Osteocyte (in vitro differentiated cells): ENCODE measurements around the gene RAP1GAP. TPM values are rescaled to one million over a fixed set of nuclear protein-coding genes. Genes with fewer than 3 reads are reported as not detected.

ENCODE experiments used
- DNase-seq: peaks from one replicate; pipeline ENCODE4 v3.0.0; 2021; ENCODE audit warnings: mixed read lengths; ENCODE audit not compliant: unreplicated experiment; ENCODE audit errors: extremely low spot score
- H3K27ac Mint-ChIP-seq: one replicate; pipeline ENCODE4 v1.8.0; 2021; ENCODE audit warnings: mild to moderate bottlenecking, mixed read lengths; ENCODE audit not compliant: unreplicated experiment
- H3K27me3 Mint-ChIP-seq: one replicate; pipeline ENCODE4 v1.8.0; 2021; ENCODE audit warnings: mixed read lengths; ENCODE audit not compliant: unreplicated experiment
- H3K36me3 Mint-ChIP-seq: one replicate; pipeline ENCODE4 v1.8.0; 2021; ENCODE audit warnings: mixed read lengths; ENCODE audit not compliant: unreplicated experiment
- H3K4me1 Mint-ChIP-seq: one replicate; pipeline ENCODE4 v1.8.0; 2021; ENCODE audit warnings: mixed read lengths; ENCODE audit not compliant: unreplicated experiment
- H3K4me3 Mint-ChIP-seq: one replicate; pipeline ENCODE4 v1.8.0; 2021; ENCODE audit warnings: mild to moderate bottlenecking, moderate library complexity, mixed read lengths; ENCODE audit not compliant: unreplicated experiment
- H3K9me3 Mint-ChIP-seq: one replicate; pipeline ENCODE4 v1.8.0; 2021; ENCODE audit warnings: mixed read lengths; ENCODE audit not compliant: unreplicated experiment
- total RNA-seq: library from RNA; stranded (reverse); gene quantifications from 2 replicates; pipeline ENCODE4 v1.2.1, GENCODE V29; 2021
- TF ChIP-seq, protein P1 (sequence below): fragments of 200-600 bp; sonication (generic); IDR thresholded peaks from 2 replicates; pipeline ENCODE4 v1.5.0; 2021; ENCODE audit warnings: antibody characterized with exemption, mild to moderate bottlenecking, moderate library complexity

Gene RAP1GAP
- total RNA-seq, 1 donor from 2014 or later: 3.5 TPM

DNA sequence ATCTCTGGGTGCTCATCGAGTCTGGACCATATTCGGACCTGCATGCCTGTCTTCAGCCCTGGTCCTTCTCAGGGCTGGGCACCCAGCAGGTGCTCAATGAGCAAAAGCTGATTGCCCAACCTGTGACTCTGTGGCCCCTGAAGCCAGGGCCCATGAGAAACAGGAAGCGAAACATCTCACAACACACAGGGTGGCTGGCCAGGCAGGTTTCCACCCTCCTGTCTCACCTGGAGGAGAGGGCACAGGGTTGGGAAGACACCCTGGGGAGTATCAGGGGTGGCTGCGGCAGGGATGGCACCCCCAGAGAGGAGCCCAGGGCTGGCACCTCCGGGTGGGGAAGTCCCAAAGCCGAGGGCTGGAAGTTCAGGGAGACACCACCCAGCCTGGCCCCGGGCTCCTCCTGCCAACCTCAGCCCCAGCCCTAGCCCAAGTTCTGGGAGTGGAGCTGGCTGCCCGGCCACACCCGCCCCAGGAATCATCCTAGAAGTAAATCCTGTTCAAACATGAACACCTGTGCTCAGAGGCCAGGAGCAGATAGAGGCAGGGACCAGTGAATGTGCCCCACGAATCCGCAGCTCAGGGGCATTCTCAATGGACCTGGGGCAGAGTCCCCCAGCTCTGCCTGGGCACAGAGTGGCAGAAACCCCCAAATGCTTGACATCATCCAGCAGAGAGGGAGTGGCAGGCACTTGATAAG, 54.6 kb downstream of the RAP1GAP start:
- H3K27ac Mint-ChIP-seq: no peak overlapping the region
- H3K9me3 Mint-ChIP-seq: no peaks in the 10 kb centered on the region
- no peaks in the 10 kb centered on the region for H3K4me1 Mint-ChIP-seq
- no peak overlapping the region for H3K4me3 Mint-ChIP-seq
- DNase-seq: no peak
- peaks cover 4% of the 10 kb centered on the region for H3K27me3 Mint-ChIP-seq
- TF ChIP-seq, protein P1, sequence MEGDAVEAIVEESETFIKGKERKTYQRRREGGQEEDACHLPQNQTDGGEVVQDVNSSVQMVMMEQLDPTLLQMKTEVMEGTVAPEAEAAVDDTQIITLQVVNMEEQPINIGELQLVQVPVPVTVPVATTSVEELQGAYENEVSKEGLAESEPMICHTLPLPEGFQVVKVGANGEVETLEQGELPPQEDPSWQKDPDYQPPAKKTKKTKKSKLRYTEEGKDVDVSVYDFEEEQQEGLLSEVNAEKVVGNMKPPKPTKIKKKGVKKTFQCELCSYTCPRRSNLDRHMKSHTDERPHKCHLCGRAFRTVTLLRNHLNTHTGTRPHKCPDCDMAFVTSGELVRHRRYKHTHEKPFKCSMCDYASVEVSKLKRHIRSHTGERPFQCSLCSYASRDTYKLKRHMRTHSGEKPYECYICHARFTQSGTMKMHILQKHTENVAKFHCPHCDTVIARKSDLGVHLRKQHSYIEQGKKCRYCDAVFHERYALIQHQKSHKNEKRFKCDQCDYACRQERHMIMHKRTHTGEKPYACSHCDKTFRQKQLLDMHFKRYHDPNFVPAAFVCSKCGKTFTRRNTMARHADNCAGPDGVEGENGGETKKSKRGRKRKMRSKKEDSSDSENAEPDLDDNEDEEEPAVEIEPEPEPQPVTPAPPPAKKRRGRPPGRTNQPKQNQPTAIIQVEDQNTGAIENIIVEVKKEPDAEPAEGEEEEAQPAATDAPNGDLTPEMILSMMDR: no peak
- no peaks in the 10 kb centered on the region for H3K36me3 Mint-ChIP-seq

DNA sequence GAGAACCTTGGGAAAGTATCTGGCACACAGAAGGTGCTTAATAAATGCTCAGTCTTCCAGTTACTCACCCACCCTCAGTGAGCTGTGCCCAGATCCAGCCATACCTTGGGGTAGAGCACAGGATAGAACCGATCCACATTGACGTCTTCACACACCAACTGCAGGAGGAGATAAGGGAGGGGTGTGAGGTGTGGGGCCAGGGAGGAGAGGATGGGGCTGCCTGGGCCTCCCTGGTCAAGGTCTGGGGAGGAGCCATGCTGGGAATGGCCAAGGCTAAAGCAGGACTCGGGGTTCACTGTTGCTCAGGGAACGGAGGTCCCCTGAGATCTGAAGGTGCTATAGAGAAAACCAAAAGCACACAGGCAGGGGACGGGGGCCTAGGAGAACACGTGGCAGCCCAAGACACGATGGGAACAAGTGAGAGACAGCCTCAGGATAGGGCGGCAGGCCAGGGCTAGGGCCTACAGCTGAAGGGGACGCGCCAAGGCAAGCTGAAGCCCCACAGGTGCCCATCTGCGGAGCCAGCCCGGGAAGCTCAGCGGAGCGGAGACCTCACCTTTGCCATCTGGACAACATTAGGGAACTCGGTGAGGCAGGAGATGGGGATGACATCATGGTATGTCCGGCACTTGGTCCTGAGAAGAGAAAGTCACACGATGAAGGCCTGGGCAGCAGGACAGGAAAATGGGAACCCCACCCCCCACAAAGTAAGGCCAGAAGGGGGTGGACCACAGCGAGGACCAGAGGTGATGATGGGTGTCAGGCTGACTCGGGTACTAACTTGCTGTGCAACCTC, 55.9 kb downstream of the RAP1GAP start:
- no peak overlapping the region for H3K4me3 Mint-ChIP-seq
- H3K4me1 Mint-ChIP-seq: no peaks in the 10 kb centered on the region
- no peaks in the 10 kb centered on the region for H3K36me3 Mint-ChIP-seq
- H3K9me3 Mint-ChIP-seq: no peaks in the 10 kb centered on the region
- H3K27ac Mint-ChIP-seq: no peak overlapping the region
- no peak for DNase-seq
- TF ChIP-seq, protein P1: no peak
- peaks cover 4% of the 10 kb centered on the region for H3K27me3 Mint-ChIP-seq

DNA sequence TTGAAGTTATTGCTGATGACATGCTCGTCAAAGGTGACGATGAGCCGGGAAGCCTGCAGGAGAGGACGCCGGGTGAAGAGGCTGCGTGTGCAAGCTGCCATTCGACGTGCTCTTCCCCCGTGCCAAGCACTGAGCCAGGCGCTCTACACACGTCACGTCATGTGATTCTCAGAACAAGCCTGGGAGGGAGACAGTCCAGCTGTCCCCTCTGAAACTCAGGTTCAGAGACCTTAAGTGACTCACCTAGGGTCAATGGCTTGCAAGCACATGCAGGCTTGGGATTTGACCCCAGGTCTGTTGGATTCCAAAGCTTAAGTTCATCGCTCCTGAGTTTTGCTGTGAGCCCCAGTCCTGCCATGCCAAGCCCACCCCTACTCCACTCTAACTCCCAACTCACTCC, 57.1 kb downstream of the RAP1GAP start:
- peaks cover 8% of the 10 kb centered on the region for H3K4me1 Mint-ChIP-seq
- no peak overlapping the region for H3K27ac Mint-ChIP-seq
- H3K9me3 Mint-ChIP-seq: no peaks in the 10 kb centered on the region
- TF ChIP-seq, protein P1: no peak
- no peak for DNase-seq
- no peaks in the 10 kb centered on the region for H3K36me3 Mint-ChIP-seq
- no peak overlapping the region for H3K4me3 Mint-ChIP-seq
- H3K27me3 Mint-ChIP-seq: peaks cover 6% of the 10 kb centered on the region

DNA sequence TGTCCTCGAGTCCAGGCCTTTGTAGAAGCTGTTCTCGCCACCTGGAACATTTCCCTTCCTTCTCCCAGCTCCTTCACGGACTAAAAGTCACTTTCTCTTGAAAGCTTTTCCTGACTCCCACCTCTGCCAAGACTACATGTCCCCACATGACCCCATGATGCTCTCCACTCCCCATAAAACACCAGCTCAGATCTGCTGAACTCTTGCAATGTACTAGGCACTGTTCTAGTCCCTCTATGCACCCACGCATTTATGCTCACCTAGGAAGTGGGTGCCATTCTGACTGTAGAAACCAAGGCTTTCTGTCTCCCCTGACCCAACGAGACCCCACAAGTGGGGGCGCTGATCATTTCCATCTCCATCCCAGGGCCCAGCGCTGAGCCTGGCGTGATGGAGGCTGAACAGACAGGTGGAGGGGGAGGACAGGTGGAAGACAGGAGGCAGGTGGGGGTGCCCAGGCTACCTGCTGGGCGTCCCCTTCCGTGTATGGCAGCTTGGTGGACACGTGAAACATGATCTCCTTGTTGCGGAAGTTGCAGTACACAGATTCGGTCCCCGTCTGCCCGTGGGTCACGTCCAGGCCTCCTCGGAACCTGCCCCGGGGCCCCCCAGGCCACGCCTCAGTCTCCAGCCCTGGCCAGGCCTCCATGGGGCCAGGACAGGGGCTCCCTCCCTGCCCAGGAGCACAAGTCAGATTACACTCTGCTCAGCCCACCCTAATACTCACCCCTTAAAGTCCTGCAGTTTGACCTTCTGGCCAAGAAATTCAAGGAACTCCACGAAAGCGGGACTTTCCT, 58.0 kb downstream of the RAP1GAP start:
- Mint-ChIP-seq H3K36me3 (no peaks in the 10 kb centered on the region), H3K4me1 (peaks cover 8% of the 10 kb centered on the region), H3K9me3 (no peaks in the 10 kb centered on the region), H3K4me3 (no peak overlapping the region), H3K27ac (no peak overlapping the region), H3K27me3 (peaks cover 6% of the 10 kb centered on the region)
- TF ChIP-seq, protein P1: no peak
- DNase-seq: no peak

DNA sequence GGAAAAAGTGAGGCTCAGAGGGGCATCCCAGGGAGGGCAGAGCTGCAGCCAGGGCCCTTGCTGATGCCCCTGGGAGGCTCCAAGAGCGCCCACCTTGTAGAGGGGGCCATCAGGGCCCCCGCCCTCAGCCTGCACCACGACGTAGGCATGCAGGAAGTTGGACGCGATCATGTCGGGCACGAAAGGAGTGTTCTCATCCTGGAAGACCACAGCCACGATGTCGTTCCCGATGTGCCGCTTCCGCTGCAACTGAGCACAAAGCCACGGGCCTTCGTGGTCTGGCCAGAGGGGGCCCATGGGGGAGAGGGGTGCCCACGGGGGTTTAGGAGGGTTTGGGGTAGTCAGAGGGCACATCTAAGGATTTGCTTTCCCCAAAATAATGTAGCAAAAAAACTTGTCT, 59.1 kb downstream of the RAP1GAP start:
- no peak overlapping the region for H3K27ac Mint-ChIP-seq
- TF ChIP-seq, protein P1: no peak
- H3K4me1 Mint-ChIP-seq: peaks cover 8% of the 10 kb centered on the region
- no peak overlapping the region for H3K4me3 Mint-ChIP-seq
- peaks cover 6% of the 10 kb centered on the region for H3K27me3 Mint-ChIP-seq
- H3K9me3 Mint-ChIP-seq: no peaks in the 10 kb centered on the region
- no peaks in the 10 kb centered on the region for H3K36me3 Mint-ChIP-seq
- DNase-seq: no peak
